Measurements from ENCODE around the gene RBM42. TPM values are rescaled to one million over a fixed set of nuclear protein-coding genes. Genes with fewer than 3 reads are reported as not detected.

RBM42 gene
- total and polyA plus RNA-seq, 2 of the 13 experiments (the other 11 are each of a cell fraction or from before 2014, with no cell fraction given) = 27.2 to 55.3 TPM

DNA sequence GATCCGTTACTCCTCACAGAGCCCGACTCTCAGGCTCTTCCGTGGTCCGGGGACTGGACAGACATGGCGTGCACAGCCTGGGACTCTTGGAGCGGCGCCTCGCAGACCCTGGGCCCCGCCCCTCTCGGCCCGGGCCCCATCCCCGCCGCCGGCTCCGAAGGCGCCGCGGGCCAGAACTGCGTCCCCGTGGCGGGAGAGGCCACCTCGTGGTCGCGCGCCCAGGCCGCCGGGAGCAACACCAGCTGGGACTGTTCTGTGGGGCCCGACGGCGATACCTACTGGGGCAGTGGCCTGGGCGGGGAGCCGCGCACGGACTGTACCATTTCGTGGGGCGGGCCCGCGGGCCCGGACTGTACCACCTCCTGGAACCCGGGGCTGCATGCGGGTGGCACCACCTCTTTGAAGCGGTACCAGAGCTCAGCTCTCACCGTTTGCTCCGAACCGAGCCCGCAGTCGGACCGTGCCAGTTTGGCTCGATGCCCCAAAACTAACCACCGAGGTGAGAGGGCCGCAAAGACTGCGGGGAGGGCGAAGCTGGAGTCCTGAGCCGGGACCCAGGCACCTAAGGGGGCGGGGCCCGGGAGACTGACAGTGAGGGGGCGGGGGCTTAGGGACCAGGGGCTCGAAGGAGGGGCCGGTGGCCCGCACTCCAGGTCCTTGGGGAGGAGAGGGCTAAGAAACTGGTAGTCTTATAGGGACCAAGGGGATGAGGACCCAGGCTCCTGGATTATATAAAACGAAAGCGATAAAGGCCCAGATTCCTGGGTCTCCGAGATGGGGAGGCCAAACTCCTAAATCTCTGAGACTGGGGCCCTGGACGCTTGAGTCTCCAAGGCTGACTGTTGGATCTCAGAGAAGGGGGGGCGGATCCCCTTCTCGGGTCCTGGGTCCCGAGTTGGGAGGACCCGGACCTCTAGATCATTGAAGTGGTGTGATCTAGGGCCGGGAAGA is 14.7 kb downstream of the RBM42 start (continued):
- TF ChIP-seq, protein P1, sequence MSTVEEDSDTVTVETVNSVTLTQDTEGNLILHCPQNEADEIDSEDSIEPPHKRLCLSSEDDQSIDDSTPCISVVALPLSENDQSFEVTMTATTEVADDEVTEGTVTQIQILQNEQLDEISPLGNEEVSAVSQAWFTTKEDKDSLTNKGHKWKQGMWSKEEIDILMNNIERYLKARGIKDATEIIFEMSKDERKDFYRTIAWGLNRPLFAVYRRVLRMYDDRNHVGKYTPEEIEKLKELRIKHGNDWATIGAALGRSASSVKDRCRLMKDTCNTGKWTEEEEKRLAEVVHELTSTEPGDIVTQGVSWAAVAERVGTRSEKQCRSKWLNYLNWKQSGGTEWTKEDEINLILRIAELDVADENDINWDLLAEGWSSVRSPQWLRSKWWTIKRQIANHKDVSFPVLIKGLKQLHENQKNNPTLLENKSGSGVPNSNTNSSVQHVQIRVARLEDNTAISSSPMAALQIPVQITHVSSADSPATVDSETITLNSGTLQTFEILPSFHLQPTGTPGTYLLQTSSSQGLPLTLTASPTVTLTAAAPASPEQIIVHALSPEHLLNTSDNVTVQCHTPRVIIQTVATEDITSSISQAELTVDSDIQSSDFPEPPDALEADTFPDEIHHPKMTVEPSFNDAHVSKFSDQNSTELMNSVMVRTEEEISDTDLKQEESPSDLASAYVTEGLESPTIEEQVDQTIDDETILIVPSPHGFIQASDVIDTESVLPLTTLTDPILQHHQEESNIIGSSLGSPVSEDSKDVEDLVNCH (CRISPR knock-in tag; IDR thresholded peaks at IDR 0.05) = no peak
- TF ChIP-seq SIN3A (IDR thresholded peaks at IDR 0.05; ENCODE audit: borderline replicate concordance, low read depth, low read length) (peak; percentile 33; the same call in 1 of the 2 replicates), ZXDC (CRISPR knock-in tag; IDR thresholded peaks at IDR 0.05) (peak; percentile 62; the same call in 1 of the 2 replicates), ATF1 (CRISPR knock-in tag; IDR thresholded peaks at IDR 0.05) (no peak), ZNF761 (CRISPR knock-in tag; conservative IDR thresholded peaks at IDR 0.05) (no peak), ZFP1 (CRISPR knock-in tag; IDR thresholded peaks at IDR 0.05) (no peak), KLF16 (CRISPR knock-in tag; IDR thresholded peaks at IDR 0.05) (peak in 1 of 2 experiments; percentile 70; a peak in 2 of 4 replicates), ATF3 (CRISPR knock-in tag; IDR thresholded peaks at IDR 0.05) (peak; percentile 49; the same call in 1 of the 2 replicates), AGO2 (optimal IDR thresholded peaks at IDR 0.05; ENCODE audit: low read depth, low read length) (peak; percentile 62), KLF9 (CRISPR knock-in tag; IDR thresholded peaks at IDR 0.05; ENCODE audit: low read depth) (no peak), ZNF225 (CRISPR knock-in tag; IDR thresholded peaks at IDR 0.05) (peak; percentile 53; the same call in 1 of the 2 replicates), MTA1 (CRISPR knock-in tag; IDR thresholded peaks at IDR 0.05; ENCODE audit: borderline replicate concordance) (0 out of 2 replicates have a peak, but pooled peaks have one; percentile 17)
- TF ChIP-seq, protein P2, sequence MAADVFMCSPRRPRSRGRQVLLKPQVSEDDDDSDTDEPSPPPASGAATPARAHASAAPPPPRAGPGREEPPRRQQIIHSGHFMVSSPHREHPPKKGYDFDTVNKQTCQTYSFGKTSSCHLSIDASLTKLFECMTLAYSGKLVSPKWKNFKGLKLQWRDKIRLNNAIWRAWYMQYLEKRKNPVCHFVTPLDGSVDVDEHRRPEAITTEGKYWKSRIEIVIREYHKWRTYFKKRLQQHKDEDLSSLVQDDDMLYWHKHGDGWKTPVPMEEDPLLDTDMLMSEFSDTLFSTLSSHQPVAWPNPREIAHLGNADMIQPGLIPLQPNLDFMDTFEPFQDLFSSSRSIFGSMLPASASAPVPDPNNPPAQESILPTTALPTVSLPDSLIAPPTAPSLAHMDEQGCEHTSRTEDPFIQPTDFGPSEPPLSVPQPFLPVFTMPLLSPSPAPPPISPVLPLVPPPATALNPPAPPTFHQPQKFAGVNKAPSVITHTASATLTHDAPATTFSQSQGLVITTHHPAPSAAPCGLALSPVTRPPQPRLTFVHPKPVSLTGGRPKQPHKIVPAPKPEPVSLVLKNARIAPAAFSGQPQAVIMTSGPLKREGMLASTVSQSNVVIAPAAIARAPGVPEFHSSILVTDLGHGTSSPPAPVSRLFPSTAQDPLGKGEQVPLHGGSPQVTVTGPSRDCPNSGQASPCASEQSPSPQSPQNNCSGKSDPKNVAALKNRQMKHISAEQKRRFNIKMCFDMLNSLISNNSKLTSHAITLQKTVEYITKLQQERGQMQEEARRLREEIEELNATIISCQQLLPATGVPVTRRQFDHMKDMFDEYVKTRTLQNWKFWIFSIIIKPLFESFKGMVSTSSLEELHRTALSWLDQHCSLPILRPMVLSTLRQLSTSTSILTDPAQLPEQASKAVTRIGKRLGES (CRISPR knock-in tag; IDR thresholded peaks at IDR 0.05; ENCODE audit: borderline replicate concordance) = peak; percentile 73
- TF ChIP-seq, protein P3, sequence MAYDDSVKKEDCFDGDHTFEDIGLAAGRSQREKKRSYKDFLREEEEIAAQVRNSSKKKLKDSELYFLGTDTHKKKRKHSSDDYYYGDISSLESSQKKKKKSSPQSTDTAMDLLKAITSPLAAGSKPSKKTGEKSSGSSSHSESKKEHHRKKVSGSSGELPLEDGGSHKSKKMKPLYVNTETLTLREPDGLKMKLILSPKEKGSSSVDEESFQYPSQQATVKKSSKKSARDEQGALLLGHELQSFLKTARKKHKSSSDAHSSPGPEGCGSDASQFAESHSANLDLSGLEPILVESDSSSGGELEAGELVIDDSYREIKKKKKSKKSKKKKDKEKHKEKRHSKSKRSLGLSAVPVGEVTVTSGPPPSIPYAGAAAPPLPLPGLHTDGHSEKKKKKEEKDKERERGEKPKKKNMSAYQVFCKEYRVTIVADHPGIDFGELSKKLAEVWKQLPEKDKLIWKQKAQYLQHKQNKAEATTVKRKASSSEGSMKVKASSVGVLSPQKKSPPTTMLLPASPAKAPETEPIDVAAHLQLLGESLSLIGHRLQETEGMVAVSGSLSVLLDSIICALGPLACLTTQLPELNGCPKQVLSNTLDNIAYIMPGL (CRISPR knock-in tag; IDR thresholded peaks at IDR 0.05; ENCODE audit: borderline replicate concordance in 1 of 2, low read depth in 1 of 2) = peak; percentile 70 to 81; a peak in 2 of 4 replicates
- TF ChIP-seq, protein P4, sequence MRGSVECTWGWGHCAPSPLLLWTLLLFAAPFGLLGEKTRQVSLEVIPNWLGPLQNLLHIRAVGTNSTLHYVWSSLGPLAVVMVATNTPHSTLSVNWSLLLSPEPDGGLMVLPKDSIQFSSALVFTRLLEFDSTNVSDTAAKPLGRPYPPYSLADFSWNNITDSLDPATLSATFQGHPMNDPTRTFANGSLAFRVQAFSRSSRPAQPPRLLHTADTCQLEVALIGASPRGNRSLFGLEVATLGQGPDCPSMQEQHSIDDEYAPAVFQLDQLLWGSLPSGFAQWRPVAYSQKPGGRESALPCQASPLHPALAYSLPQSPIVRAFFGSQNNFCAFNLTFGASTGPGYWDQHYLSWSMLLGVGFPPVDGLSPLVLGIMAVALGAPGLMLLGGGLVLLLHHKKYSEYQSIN (CRISPR knock-in tag; IDR thresholded peaks at IDR 0.05; ENCODE audit: borderline replicate concordance) = no peak
